ENCODE measurements around the gene KDM2B.

Gene KDM2B

DNA sequence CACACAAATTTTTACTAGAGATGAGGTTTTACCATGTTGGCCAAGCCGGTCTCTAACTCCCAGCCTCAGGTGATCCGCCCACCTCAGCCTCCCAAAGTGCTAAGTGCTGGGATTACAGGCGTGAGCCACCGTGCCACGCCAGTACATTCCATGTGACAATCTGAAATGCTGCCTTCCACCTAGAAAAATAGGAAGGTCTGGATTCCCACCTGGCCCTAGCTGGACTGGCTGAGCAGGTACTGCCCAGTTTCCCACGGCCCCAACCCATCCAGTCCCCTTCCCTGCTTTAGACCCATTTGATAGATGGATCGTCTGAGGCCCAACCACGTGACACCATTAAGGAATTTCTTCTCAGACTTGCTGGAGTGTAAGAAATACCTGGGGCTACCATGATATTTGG, 55.4 kb downstream of the KDM2B start:
- DNase-seq = no peak

DNA sequence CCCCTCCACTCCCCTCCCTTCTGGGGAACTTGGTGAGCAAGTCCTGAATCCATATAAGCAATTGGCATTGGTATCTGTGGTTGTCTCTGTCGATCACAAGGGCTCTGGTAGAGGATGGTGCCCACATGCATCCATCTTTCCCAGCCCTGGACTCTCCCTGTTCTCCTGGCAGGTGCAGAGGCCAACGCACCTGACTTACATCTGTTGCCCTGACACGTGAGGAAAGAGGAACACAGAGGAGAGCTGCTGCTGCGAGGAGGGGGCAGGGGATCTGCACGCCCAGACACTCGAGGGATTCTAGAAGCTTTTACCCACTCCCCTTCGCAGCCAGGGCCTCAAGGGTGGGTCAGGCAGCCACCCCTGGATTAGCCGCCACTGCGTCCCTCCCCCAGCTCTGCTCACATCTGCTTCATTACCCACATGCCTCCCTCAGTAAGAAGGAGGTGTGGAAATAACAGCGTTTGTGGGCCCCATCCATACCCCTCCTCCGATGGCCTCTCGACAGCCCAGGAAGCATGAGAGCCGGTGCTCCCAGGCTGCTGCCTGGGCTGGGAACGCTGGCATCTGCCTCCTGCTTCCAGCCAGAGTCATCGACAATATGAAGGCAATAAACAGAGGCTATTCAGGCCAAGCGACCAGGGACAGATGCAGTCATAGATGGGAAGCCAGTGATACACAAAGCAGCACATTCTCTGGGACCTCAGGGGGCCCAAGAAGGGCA, 56.5 kb downstream of the KDM2B start:
- DNase-seq = no peak

DNA sequence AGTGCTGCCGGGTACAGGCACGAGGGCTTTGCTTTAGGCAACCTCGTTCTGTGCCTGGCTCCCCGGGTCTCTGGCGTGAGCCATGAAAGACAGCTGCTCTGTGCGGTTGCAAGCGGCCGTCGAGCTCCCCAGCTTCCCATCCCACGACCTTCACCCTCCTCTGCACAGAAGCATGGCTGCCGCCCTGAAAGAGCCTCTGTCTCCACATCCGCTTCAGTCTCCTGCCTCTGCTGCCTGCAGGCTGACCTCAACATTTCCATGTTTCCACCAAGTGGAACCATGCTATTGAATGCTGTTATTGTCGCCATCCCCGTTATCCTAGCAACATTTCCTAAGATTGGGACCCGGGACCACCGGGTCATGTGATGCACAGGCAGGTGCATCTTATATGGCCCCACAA, 57.1 kb downstream of the KDM2B start:
- DNase-seq = no peak

DNA sequence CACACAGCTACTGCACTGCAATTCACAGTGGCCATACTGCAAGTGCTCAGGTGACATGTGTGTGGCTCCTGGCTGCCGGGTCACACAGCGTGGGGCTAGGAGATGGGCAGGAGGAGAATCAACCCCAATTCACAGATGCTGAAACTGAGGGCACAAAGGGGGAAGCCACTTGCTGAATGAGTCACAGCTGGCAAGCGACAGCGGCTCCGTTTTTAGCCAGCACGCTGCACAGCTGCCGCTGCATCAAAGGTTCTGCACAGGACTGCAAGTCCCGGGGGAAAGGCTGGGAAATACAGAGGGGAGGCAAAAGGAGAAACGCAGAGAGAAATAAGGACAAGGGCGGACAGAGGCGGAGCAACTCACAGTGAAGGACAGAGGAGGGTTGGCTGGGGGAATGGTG, 57.9 kb downstream of the KDM2B start:
- DNase-seq = no peak

DNA sequence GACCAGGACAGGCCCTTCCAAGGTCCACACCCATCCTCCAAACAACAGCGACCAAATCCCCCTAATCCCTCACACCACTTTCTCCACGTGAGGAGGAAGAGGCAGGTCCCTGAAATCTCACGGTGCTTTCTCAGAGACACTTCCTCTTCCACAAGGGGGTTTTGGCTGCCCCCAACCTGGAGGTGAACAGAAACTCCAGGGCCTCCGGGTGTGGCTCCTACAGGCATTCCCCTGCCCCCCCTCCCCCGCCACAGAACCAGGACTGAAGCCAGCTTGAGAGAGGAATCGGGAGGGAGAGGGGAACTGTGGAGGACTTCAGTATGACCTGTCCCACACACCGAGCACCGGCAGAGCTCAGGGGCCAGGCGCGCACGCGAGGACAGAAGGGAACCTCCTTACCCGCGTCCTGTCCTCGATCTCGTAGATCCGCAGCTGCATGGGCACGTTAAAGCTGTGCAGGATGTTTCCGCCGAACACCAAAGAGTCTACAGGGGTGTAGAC, 60.2 kb downstream of the KDM2B start:
- DNase-seq = no peak

DNA sequence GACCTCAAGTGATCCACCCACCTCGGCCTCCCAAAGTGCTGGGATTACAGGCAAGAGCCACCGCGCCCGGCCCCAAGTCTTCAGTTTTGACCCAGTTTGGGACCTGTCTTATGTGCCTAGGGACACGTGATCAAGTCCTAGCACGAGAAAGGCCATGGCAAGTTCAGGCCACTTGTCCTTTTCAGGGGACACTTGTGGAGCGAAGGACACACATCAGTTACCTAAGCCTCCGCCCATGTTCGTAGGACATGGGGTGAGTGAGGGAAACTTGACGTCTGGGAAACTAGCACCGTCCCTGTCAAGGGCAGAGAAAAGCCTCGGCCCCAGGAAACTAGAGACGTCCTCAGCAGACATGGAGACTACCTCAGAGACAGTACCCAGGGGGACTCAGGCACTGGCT, 60.7 kb downstream of the KDM2B start:
- no peak for DNase-seq

DNA sequence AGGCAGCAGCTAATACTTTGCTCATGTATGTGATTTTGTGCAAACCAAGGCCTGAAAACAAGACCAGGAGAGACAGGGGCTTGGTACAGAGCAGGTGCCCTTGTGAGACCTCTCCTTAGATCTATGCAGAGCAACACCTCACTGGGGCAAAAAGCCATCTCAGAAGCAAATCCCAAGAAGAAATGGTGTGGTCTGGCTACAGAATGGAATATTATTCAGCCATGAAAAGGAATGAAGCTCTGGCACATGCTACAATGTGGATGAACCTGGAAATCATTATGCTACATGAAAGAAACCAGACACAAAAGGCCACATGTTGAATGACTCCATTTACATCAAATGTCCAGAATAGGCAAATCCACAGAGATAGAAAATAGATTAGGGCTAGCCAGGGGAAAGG, 61.6 kb downstream of the KDM2B start:
- DNase-seq = no peak

DNA sequence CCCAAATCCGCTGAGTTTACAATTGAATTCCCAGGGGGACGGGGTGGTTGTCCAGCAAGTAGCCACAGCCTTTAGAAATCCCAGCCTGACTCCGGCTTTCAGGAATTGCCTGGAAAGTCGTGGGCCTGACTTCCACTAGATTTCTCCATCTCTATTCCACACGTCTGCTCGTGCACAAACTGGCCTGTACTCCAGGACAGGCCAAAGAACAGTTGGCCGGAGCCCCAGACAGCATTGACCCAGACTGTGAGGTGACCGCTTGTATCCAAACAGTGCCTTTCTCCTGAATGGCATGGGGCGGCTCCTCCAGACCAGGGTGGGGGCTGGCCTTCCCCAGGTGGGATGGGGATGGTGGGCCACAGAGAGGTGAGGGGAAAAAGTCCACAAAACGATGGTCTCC, 62.2 kb downstream of the KDM2B start:
- DNase-seq = no peak

DNA sequence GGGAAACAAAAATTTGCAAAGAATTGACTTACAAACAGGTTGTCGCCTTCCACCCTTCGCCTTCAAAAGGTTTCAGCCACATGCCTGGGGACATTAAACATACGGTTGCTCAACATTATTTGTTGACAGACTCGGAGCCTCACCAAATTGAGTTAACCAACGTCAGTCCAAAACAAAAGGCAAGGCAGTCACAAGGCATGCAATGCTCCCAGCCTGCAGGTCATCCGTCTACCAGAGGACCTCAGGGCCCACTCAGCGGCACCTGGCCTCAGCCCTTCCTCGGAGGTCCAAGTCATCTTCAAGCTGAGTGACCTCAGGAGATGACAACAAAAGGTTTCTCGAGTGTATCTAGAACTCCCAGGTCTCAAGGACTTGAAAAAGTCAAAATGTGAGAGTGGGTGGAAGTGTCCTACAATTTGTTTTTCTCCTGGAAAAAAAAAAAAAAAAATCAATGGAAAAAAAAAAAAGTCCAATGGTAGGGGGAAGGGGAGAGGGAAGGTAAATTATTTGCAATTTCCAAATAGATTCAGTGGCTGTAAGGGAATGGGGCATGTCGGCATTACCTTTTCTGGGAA, 64.3 kb downstream of the KDM2B start:
- no peak for DNase-seq

DNA sequence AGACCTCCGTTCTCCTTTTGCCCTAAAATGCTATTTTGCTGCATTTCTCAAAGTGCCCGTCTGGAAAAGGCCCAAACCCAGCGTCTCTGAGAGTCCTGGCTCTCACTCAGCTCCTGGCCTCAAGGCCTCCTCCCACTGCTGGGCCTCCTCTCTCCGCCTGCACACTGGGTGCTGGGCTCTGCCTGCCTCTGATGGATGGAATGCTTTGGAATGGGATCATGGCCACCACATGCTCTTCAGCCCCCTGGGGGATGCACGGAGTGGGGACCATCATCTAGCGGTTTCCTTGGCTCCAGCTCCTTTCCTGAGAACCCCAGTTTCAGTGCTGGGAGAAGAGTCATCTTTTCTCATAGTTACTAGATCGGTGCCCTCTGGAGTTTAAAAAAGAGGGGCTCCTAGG, 65.2 kb downstream of the KDM2B start:
- no peak for DNase-seq

DNA sequence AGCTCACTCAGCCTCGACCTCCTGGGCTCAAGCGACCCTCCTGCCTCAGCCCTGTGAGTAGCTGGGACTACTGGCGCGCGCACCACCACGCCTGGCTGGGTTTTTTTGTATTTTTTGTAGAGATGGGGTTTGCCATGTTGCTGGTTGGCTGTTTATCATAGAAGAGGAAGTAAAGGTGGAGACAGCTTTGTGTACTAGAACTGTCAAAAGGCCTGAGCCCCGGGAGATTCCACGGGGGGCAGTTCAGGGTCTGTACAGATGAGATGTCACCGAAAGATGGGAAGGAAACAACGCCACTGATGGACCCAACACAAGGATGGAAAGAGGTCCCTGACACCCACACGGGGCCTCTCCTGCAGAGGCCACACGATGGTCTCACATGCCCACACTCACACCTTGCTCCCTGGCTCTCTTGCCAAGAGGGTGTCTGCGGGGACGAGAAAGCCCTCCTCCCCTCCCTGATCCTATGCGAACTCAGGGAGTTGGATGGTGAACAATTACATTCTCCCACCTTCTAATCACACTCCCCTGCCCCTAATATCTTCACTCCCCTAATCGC, 66.6 kb downstream of the KDM2B start:
- peak; percentile 27 for DNase-seq

DNA sequence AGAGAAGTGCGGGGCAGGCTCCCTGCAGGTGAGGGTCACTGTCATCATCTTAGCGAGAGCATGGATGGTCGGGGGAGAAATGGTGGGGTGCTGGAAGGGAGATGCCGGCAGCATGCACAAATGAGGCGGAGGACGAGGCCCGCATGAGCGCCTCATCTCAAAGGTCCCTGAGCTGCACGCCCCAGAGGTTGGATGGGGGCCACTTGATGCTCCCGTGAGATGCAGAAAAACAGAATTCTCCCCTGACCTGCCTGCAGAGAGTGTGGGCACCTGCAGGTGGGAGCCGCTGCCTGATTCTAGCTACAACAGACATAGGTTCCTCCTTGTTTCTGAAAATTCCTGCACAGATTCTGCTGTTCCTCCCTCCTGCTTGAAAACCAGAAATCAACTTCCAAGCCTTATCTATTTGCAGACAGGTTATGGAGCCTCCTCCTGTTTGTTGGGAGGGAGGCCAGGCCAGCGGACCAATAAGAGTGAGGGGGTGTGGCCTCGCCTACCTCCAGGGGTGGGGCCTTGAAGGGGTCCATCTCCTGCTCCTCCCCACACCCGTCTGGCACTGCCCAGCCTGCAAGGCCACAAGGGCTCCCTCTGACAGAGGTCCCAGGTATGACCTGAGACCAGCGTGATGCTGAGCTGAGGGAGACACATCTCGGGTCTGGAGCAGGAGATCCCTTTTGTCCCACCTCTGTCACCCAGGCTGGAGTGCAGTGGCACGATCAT, 67.2 kb downstream of the KDM2B start:
- peak; percentile 53 for DNase-seq

DNA sequence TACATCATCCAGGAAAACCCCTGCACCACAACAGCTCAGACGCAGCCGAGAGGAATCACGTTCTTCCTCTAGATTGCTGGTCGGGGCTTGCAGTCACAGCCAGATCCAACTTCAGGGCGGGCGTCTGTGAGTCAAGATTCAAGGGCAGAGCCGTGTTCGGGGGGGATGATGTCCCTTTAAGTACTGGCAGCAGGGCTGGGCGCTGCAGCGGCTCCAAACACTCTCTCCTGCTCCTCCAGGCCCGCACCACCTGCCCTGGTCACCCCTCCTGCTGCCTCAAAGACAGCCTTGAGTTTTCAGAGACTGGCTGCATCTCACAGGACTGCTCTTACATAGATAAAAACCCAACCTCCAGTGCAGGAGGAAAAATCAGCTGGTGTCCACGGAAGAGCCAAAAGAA, 68.3 kb downstream of the KDM2B start:
- no peak for DNase-seq

DNA sequence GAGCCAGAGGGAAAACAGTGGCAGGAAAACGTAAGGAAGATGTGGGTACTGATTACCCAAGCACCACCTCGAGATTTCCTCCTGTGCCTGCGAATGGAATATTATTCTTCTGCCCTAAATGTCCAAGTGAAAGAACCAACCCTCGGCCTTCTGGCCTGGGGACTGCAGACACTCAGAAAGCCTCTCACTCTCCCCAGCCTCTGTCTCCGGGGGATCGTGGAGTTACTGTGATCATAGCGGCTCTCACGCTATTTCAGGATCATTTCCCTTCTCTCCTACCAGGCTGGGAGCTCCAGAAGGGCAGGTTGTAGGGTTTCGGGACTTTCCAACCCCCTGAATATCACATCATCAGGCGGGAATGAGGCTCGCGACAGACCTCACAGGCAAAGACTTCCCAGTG, 68.9 kb downstream of the KDM2B start:
- DNase-seq = no peak

DNA sequence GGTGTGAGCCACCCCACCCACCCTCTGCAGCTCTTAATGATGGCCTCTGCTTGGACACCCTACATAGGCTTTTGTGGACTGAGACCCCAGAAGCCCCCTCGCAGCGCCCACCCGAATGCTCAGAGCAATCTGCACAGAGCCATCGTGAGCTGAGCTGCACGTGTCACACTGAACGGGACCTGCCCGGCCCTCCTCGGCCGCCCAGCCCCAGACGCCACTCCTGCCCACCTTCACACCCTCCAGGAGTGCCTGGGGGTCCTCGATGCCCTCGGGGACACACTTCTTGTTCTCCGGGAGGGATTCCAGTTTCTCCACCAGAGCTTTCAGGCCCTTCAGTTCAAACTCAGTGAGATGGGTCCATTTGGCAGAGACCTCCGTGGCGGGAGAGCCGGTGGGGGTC, 71.5 kb downstream of the KDM2B start:
- DNase-seq = no peak

DNA sequence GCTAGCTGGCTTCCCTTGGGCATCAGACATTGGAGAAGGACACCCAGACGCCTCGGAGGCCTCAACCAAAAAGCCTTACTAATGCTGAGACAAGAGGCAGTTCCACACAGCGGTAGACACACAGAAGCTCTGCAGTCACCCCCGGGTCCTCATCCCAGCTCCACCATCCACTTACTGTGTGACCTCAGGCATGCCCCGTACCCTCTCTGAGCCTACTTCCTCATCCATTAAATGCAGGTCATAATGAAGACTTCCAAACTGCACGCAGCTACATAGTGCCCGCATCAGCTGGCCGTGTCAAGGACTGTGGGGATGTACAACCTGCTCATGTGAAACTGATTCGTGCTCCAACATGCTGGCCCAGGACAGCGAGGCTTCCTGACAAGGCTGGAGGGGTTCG, 72.3 kb downstream of the KDM2B start:
- no peak for DNase-seq

DNA sequence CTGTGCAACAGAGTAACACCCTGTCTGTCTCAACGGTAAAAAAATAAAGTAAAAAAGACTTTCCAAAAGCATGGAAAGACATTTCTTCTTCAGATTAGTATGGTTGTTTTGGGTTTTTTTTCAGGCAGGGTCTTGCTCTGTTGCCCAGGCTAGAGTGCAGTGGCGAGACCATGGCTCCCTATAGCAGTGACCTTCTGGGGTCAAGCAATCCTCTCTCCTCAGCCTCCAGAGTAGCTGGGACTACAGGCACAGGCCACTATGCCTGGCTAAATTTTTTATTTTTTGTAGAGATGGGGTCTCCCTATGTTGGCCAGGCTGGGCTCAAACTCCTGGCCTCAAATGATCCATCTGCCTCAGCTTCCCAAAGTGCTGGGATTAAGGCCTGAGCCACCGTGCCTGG, 72.8 kb downstream of the KDM2B start:
- DNase-seq = no peak

DNA sequence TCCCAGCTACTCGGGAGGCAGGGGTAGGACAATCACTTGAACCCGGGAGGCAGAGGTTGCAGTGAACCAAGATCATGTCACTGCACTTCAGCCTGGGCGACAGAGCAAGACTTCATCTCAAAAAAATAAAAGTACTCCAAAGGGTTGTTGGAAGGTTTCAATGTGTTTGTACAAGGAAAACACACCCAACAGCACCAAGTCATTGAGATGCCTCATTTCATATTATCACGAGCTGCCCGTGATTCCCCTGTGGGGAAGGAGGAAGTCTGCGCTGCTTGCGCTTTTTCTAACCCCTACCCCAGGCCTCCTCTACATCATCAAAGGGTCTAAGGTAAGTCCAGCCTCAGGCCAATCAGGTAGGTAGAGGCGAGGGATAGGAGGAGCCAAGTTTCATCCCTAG, 73.6 kb downstream of the KDM2B start:
- DNase-seq = no peak

DNA sequence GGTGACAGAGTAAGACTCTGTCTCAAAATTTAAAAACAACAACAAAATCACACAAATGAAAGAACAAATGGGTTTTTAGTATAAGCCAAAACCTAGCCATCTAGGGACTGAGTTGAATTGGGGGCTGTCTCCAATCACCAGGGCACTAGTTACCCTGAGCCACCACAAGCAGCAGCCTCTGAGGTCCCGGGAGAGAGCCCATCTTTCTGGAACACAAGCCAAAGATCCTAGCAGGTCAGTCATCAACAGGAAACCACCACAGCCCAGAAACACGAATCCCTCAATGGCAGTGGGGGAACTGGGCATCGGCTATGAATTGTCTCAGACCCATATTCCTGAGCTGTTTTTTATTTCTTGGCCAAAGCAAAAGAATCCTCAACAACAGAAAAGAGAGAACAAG, 75.3 kb downstream of the KDM2B start:
- no peak for DNase-seq

DNA sequence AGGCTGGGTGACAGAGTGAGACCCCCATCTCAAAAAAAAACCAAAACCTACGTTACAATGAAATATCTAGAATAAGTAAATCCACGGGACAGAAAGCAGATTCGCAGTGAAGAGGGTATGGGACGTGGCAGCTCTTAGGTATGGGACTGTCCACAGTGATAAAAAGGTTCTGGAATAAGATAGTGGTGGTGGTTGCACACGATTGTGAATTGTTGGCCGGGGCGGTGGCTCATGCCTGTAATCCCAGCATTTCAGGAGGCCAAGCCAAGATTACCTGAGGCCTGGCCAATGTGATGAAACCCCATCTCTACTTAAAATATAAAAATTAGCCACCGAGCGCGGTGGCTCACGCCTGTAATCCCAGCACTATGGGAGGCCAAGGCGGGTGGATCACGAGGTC, 76.3 kb downstream of the KDM2B start:
- no peak for DNase-seq

DNA sequence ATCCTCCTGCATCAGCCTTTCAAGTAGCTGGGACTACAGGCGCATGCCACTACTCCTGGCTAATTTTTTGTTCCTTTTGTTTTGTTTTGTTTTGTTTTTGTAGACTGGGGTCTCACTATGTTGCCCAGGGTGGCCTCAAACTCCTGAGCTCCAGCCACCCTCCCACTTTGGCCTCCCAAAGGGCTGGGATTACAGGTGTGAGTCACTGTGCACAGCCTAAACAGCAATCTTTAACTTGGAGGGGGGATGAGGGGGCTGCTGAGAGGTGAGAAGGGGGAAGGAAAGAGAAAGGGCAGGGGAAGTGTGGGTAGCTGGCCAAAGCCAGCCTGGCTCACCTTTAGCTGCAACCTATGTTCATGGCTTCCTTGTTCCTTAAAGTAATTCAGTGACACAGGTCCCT, 77.4 kb downstream of the KDM2B start:
- DNase-seq = no peak

DNA sequence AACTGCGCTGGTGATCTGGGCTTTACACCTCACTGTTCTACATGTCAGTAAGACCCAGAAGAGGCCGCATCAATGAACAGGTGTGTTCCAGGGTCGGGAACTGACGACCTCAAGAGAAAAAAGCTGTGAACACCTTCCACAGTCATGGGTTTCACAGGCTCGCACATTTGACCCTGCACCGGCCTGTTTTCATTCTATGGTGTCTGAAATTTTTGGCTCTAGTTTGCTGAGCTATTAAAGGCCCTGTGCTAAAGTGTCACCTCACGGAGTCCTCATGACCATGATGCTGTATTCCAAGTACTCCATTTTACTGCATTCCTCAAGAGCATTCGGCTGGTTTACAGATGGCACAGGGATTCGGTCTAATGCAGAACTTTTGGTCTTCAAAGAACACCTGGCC, 78.9 kb downstream of the KDM2B start:
- no peak for DNase-seq

DNA sequence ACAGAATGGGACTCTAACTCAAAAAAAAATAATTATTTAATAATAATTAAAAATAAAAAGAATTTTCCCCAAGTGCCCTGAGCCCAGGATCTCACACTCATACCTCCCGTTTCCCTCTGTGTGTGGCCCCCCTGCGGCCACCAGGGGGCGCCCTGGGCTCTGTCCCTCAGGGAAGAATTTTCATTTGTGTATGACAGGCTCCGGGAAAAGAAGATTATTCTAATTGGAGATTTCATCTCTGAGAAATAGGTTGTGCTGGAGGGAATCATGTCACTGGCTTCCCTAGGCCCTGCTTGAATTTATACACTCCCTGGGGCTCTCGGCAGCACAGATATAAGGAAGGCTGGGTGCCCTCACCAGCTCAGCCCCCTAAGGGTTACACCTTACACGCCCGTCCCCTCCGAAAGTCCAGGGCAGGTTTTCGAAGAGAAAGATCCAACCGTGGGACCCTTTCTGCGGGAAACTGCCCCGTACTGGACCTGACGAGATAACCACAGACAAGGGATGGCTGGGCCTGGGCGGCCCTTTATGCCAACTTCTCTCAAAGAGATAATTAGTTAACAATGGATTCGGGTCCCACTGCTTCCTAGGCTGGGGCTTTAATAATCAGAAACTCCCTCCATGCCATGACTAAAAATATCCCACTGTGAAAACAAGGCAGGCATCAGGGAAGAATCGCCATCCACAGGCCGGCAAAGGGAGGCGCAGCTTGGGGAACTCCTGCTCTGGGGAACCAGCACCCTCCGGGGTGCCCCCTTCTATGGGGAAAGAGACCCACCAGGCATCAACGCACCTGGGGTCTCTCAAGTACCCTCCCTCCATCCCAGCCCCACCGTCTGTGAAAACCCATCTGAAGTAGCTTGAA, 80.7 kb downstream of the KDM2B start:
- DNase-seq = peak; percentile 82
